HG03025 (cell line): Measurements from ENCODE around the gene CXorf49B.

ENCODE experiments used
- ATAC-seq: cut with Tn5 transposase; IDR thresholded peaks from one replicate; pipeline ENCODE4 v1.9.1; 2021; ENCODE audit warnings: mild to moderate bottlenecking, moderate library complexity; ENCODE audit not compliant: unreplicated experiment, low FRiP score

Gene CXorf49B

GRCh38 chrX:71815121-71815905, 52.2 kb downstream of the CXorf49B start:
- ATAC-seq = no peak

GRCh38 chrX:71815906-71816156, 52.7 kb downstream of the CXorf49B start:
- ATAC-seq = no peak
